ENCODE measurements around the gene GVQW3. TPM values are rescaled to one million over a fixed set of nuclear protein-coding genes. Genes with fewer than 3 reads are reported as not detected.

GVQW3 gene
- total and polyA plus RNA-seq, 2 of the 13 experiments (the other 11 are each of a cell fraction or from before 2014, with no cell fraction given) = 5.0 to 5.6 TPM

DNA sequence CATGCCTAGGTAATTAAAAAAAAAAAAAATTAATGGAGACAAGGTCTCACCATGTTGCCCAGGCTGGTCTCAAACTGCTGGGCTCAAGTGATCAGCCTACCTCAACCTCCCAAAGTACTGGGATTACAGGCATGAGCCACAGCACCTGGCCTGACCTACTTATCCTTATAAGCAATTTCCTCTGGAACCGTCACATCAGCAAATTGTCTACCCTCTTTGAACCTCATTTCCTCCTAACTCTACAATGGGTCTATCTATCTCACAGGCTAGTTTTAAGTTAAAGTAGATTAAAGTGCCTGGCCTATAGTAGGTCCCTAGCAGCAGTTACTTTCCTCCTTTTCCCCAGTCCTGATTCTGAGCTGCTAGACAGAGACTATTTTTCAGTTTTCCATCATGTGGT lies 43.7 kb upstream of the GVQW3 start:
- Histone ChIP-seq H3K79me2 (ENCODE audit: insufficient read depth, low read length) (no peaks in the 10 kb centered on the region), H3K9ac (ENCODE audit: insufficient read depth, low read depth, low read length) (no peak overlapping the region), H2AFZ (ENCODE audit: low read length) (no peak overlapping the region), H4K20me1 (ENCODE audit: insufficient read depth, low read length) (no peaks in the 10 kb centered on the region), H3K27ac (ENCODE audit: extremely low read length, insufficient read depth, low read length) (no peak overlapping the region), H3K36me3 (replicated peaks in 1 of 2; ENCODE audit: control insufficient read depth in 1 of 2, insufficient read depth in 2 of 2, low read length in 2 of 2) (no peaks in the 10 kb centered on the region), H3K4me1 (ENCODE audit: insufficient read depth, low read length) (no peaks in the 10 kb centered on the region), H3K27me3 (ENCODE audit: control insufficient read depth in 1 of 2, insufficient read depth in 2 of 2, low read length in 2 of 2) (no peaks in the 10 kb centered on the region), H3K4me2 (ENCODE audit: low read depth, low read length) (no peak overlapping the region), H3K9me3 (ENCODE audit: low read length) (peaks cover 22% of the 10 kb centered on the region), H3K4me3 (replicated peaks in 1 of 3; ENCODE audit: insufficient read depth in 1 of 3, low read depth in 2 of 3, low read length in 3 of 3) (no peak overlapping the region)
- BruUV-seq (replicated peaks) = no TSS peak
- DNase-seq (ENCODE audit: low spot score) (no peak), FAIRE-seq (no peak), ATAC-seq (no peak)
- CTCF ChIA-PET (ENCODE audit: low intra/inter-chr PET ratio, low total read pairs) = no interaction called here
- WGBS (ENCODE audit: low lambda C conversion rate) = 50% methylated on average over 1 of the region's 1 CpG
- TF ChIP-seq MAFK (conservative IDR thresholded peaks at IDR 0.05 in 1 of 2, IDR thresholded peaks at IDR 0.05 in 1 of 2; ENCODE audit: low read length in 2 of 2) = peak; percentile 73 to 85
- TF ChIP-seq ZNF562 (CRISPR knock-in tag; IDR thresholded peaks at IDR 0.05; ENCODE audit: borderline replicate concordance) = no peak
- no peak for TF ChIP-seq ZNF598 (CRISPR knock-in tag; IDR thresholded peaks at IDR 0.05; ENCODE audit: borderline replicate concordance)
- TF ChIP-seq MAFF (IDR thresholded peaks at IDR 0.05; ENCODE audit: low read depth, low read length) = peak; percentile 78
- intact Hi-C loops (cut with micrococcal nuclease; ENCODE audit: unreplicated experiment) (no loop called here), in situ Hi-C loops (cut with HindIII; ENCODE audit: extremely low pct_ligation_motif_present, low pct_unique_long_range_greater_than_20kb) (no loop called here)
- POLR2A ChIA-PET = no interaction called here

DNA sequence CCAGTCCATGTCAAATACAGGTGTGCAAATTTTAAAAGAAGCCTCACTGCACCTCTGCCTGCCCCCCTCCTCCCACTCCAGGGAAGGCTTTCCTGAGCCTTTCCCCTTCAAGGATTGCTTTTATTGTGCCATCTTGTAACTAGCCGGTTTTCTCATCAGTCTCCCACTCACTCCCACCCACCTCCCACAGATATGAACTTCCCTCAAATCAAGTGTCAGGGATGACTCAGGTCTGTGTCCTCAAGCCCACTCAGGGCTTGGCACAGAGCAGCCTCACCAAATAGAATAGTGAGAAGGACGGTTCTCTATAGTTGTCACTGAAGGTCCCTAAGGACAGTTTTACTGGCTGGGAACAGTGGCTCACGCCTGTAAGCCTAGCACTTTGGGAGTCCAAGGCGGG lies 43.2 kb upstream of the GVQW3 start:
- no TSS peak for BruUV-seq (replicated peaks)
- H3K4me3 ChIP-seq (replicated peaks in 1 of 3; ENCODE audit: insufficient read depth in 1 of 3, low read depth in 2 of 3, low read length in 3 of 3) = no peak overlapping the region
- H4K20me1 ChIP-seq (ENCODE audit: insufficient read depth, low read length) = no peaks in the 10 kb centered on the region
- H3K27ac ChIP-seq (ENCODE audit: extremely low read length, insufficient read depth, low read length) = no peak overlapping the region
- H3K4me1 ChIP-seq (ENCODE audit: insufficient read depth, low read length) = no peaks in the 10 kb centered on the region
- H3K4me2 ChIP-seq (ENCODE audit: low read depth, low read length) = no peak overlapping the region
- DNase-seq (ENCODE audit: low spot score) = no peak
- no peak overlapping the region for H3K9ac ChIP-seq (ENCODE audit: insufficient read depth, low read depth, low read length)
- intact Hi-C loops (cut with micrococcal nuclease; ENCODE audit: unreplicated experiment) (no loop called here), in situ Hi-C loops (cut with HindIII; ENCODE audit: extremely low pct_ligation_motif_present, low pct_unique_long_range_greater_than_20kb) (no loop called here)
- CTCF ChIA-PET (ENCODE audit: low intra/inter-chr PET ratio, low total read pairs) = no interaction called here
- H3K27me3 ChIP-seq (ENCODE audit: control insufficient read depth in 1 of 2, insufficient read depth in 2 of 2, low read length in 2 of 2) = no peaks in the 10 kb centered on the region
- 75% methylated on average over 4 of the region's 4 CpGs for WGBS (ENCODE audit: low lambda C conversion rate)
- no peaks in the 10 kb centered on the region for H3K79me2 ChIP-seq (ENCODE audit: insufficient read depth, low read length)
- FAIRE-seq = no peak
- no peaks in the 10 kb centered on the region for H3K36me3 ChIP-seq (replicated peaks in 1 of 2; ENCODE audit: control insufficient read depth in 1 of 2, insufficient read depth in 2 of 2, low read length in 2 of 2)
- no peak for ATAC-seq
- TF ChIP-seq CHCHD3 (CRISPR knock-in tag; IDR thresholded peaks at IDR 0.05) (no peak), SMAD9 (CRISPR knock-in tag; IDR thresholded peaks at IDR 0.05) (no peak), FOXP4 (CRISPR knock-in tag; IDR thresholded peaks at IDR 0.05) (no peak), HES4 (CRISPR knock-in tag; IDR thresholded peaks at IDR 0.05; ENCODE audit: borderline replicate concordance) (no peak), ZNF674 (CRISPR knock-in tag; IDR thresholded peaks at IDR 0.05; ENCODE audit: low read depth) (no peak), PHF20 (CRISPR knock-in tag; IDR thresholded peaks at IDR 0.05) (no peak), ZFP90 (CRISPR knock-in tag; IDR thresholded peaks at IDR 0.05; ENCODE audit: borderline replicate concordance) (no peak), ZBTB38 (CRISPR knock-in tag; IDR thresholded peaks at IDR 0.05) (no peak), ZMYM3 (CRISPR knock-in tag; IDR thresholded peaks at IDR 0.05) (no peak), WIZ (CRISPR knock-in tag; IDR thresholded peaks at IDR 0.05) (no peak), IRX3 (CRISPR knock-in tag; IDR thresholded peaks at IDR 0.05; ENCODE audit: borderline replicate concordance, low read depth) (no peak), ZNF772 (CRISPR knock-in tag; IDR thresholded peaks at IDR 0.05) (no peak), ZNF841 (CRISPR knock-in tag; IDR thresholded peaks at IDR 0.05; ENCODE audit: borderline replicate concordance) (no peak), REPIN1 (CRISPR knock-in tag; IDR thresholded peaks at IDR 0.05; ENCODE audit: borderline replicate concordance, low read depth) (no peak)
- TF ChIP-seq, protein P1, sequence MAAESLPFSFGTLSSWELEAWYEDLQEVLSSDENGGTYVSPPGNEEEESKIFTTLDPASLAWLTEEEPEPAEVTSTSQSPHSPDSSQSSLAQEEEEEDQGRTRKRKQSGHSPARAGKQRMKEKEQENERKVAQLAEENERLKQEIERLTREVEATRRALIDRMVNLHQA (CRISPR knock-in tag; IDR thresholded peaks at IDR 0.05) = no peak
- H2AFZ ChIP-seq (ENCODE audit: low read length) = no peak overlapping the region
- POLR2A ChIA-PET = no interaction called here
- peaks cover 22% of the 10 kb centered on the region for H3K9me3 ChIP-seq (ENCODE audit: low read length)
